CD4-positive, CD25-positive, alpha-beta regulatory T cell (primary cell): ENCODE measurements around the gene MYOCD. TPM values are rescaled to one million over a fixed set of nuclear protein-coding genes. Genes with fewer than 3 reads are reported as not detected.

ENCODE experiments used
- ATAC-seq, 2 donors: fragments of 150-1000 bp; cut with Tn5 transposase; one replicate each; pipeline ENCODE4 v1.10.0; 2021; ENCODE audit warnings: low read depth in 2 of 2, moderate number of reproducible peaks in 2 of 2, moderate library complexity in 1 of 2
- DNase-seq, 3 donors: peaks; one replicate each; pipeline versions ENCODE4 v3.0.0 to v3.0.0-alpha.2; 2012 to 2022; ENCODE audit warnings: mixed read lengths in 1 of 3
- H3K27ac ChIP-seq: one replicate; pipeline ENCODE4 v1.7.0; 2013; ENCODE audit warnings: mild to moderate bottlenecking, low read length; ENCODE audit not compliant: insufficient read depth, poor library complexity, severe bottlenecking
- H3K27me3 ChIP-seq: one replicate; pipeline ENCODE4 v1.7.0; 2013; ENCODE audit warnings: low read length; ENCODE audit not compliant: control insufficient read depth, insufficient read depth
- H3K36me3 ChIP-seq: one replicate; pipeline ENCODE4 v1.7.0; 2013; ENCODE audit warnings: mild to moderate bottlenecking, low read length, moderate library complexity; ENCODE audit not compliant: control insufficient read depth, insufficient read depth
- H3K4me1 ChIP-seq: 2 replicates; pipeline ENCODE4 v1.7.0; 2013; ENCODE audit warnings: mild to moderate bottlenecking, low read length; ENCODE audit not compliant: insufficient read depth, control insufficient read depth, poor library complexity, severe bottlenecking
- H3K4me3 ChIP-seq: one replicate; pipeline ENCODE4 v1.7.0; 2013; ENCODE audit warnings: low read depth, mild to moderate bottlenecking, low read length, moderate library complexity
- H3K9me3 ChIP-seq, 2 experiments: 1 replicate in 1 of 2; 2 replicates in 1 of 2; pipeline ENCODE4 v1.7.0; 2013; ENCODE audit warnings: low read length in 2 of 2, mild to moderate bottlenecking in 1 of 2, moderate library complexity in 1 of 2; ENCODE audit not compliant: control insufficient read depth in 2 of 2
- H3K27ac Mint-ChIP-seq, 3 donors: one replicate each; pipeline ENCODE4 v1.8.0; 2020 to 2022; ENCODE audit warnings: mild to moderate bottlenecking in 3 of 3, mixed read lengths in 3 of 3, moderate library complexity in 2 of 3
- H3K27me3 Mint-ChIP-seq: one replicate; pipeline ENCODE4 v1.8.0; 2022; ENCODE audit warnings: mild to moderate bottlenecking, mixed read lengths
- H3K36me3 Mint-ChIP-seq: one replicate; pipeline ENCODE4 v1.8.0; 2020; ENCODE audit warnings: mixed read lengths
- H3K4me1 Mint-ChIP-seq, 4 donors: one replicate each; pipeline ENCODE4 v1.8.0; 2020 to 2022; ENCODE audit warnings: mixed read lengths in 4 of 4, mild to moderate bottlenecking in 1 of 4
- H3K4me3 Mint-ChIP-seq, 4 donors: one replicate each; pipeline ENCODE4 v1.8.0; 2020 to 2022; ENCODE audit warnings: mild to moderate bottlenecking in 4 of 4, mixed read lengths in 4 of 4, moderate library complexity in 3 of 4
- H3K9me3 Mint-ChIP-seq, 7 donors: one replicate each; pipeline ENCODE4 v1.8.0; 2020 to 2022; ENCODE audit warnings: mixed read lengths in 7 of 7, mild to moderate bottlenecking in 3 of 7, moderate library complexity in 2 of 7
- polyA plus RNA-seq, 4 donors: library from polyadenylated mRNA; unstranded; fragments of 300-500 nt; fragmentation: Illumina TruSeq; gene quantifications; one replicate each; pipeline ENCODE4 v1.2.3, GENCODE V29; 2021
- total RNA-seq: library from RNA; stranded (reverse); gene quantifications from one replicate; pipeline ENCODE4 v1.2.3, GENCODE V29; 2022

The MYOCD gene
- total and polyA plus RNA-seq, 5 donors from 2014 or later = not detected

DNA sequence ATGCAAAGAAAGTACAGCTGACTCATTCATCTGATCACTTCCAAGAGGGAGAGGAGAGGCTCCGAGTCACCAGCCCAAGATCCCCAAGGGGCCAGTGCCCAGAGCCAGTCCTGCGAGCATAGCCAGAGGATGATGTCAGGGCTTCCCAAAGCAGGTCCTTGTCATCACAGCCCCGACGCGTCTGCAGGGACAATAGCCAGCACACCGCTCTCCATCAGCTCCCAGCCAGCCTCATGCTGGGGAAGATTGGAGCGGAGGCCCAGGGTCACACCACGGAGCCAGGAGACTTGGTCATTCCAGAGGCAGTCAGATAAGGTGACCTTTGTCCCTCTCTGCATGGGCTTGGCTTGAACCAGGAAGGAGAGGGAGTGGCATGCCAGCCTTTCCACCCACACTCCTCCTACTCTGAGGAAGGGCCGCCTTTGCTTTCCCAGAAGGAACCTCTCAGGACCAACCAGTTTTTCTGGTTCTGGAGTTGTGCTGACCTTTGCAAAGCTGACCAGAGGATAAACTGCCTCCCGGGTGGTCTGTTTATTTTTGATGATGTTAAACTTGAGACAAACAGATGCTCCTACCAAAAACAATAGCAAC lies 65.3 kb downstream of the MYOCD start:
- no peak for ATAC-seq
- no peaks in the 10 kb centered on the region for H3K9me3 ChIP-seq
- Mint-ChIP-seq H3K4me3 (no peak overlapping the region), H3K27me3 (no peaks in the 10 kb centered on the region), H3K9me3 (peaks cover 0 to 6% (median 0%) of the 10 kb centered on the region in 7 donors), H3K4me1 (no peaks in the 10 kb centered on the region), H3K27ac (no peak overlapping the region), H3K36me3 (no peaks in the 10 kb centered on the region)
- no peaks in the 10 kb centered on the region for H3K36me3 ChIP-seq
- H3K4me1 ChIP-seq = no peaks in the 10 kb centered on the region
- no peaks in the 10 kb centered on the region for H3K27me3 ChIP-seq
- no peak overlapping the region for H3K4me3 ChIP-seq
- DNase-seq = no peak
- no peak overlapping the region for H3K27ac ChIP-seq

DNA sequence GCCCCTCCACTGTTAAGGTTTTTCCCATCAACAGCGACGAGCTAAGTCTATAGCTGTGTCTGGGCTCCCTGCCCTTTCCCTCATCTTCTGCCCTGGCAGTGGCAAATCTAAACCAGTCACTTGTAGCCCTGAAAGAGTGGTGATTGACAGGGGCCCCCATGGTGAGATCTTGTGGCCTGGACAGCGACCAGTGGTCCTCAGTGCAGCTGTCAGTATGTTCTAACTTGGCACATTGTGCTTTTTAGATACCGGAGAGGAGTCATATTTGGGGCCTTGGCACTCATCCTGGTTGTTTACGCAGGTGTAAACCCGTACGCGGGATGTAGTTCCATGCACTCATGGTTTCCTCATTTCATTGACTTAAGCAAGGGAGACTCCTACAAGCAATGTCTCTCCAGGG lies 66.1 kb downstream of the MYOCD start:
- Mint-ChIP-seq H3K36me3 (no peaks in the 10 kb centered on the region), H3K4me3 (no peak overlapping the region), H3K27me3 (no peaks in the 10 kb centered on the region), H3K4me1 (no peaks in the 10 kb centered on the region), H3K27ac (no peak overlapping the region), H3K9me3 (peaks cover 0 to 6% (median 0%) of the 10 kb centered on the region in 7 donors)
- no peaks in the 10 kb centered on the region for H3K4me1 ChIP-seq
- H3K4me3 ChIP-seq = no peak overlapping the region
- no peaks in the 10 kb centered on the region for H3K36me3 ChIP-seq
- ATAC-seq (no peak), DNase-seq (no peak)
- no peaks in the 10 kb centered on the region for H3K27me3 ChIP-seq
- H3K9me3 ChIP-seq = no peaks in the 10 kb centered on the region
- no peak overlapping the region for H3K27ac ChIP-seq

DNA sequence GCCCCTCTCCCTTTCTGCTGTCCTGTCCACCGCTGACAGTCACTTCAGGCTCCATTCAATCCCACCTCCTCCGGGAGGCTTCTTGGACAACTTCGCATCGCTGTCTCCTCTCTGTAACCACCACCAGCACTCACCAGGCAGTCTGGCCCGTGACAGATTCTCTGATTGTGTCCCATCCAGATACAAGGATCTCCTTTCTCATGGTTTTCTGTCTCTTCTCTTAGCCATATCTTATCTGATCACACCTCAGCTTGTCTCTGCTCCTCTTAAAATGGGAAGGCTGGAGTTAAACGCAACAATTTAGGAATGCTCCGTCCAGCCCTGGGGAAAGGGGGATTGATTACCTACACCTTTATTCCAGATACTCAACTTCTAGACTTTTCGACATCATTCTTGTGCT lies 66.7 kb downstream of the MYOCD start:
- Histone ChIP-seq H3K9me3 (no peaks in the 10 kb centered on the region), H3K27me3 (no peaks in the 10 kb centered on the region), H3K4me3 (no peak overlapping the region), H3K4me1 (no peaks in the 10 kb centered on the region), H3K36me3 (no peaks in the 10 kb centered on the region), H3K27ac (no peak overlapping the region)
- H3K36me3 Mint-ChIP-seq = no peaks in the 10 kb centered on the region
- DNase-seq (no peak), ATAC-seq (no peak)
- H3K4me3 Mint-ChIP-seq = no peak overlapping the region
- peaks cover 0 to 6% (median 0%) of the 10 kb centered on the region in 7 donors for H3K9me3 Mint-ChIP-seq
- H3K27ac Mint-ChIP-seq = no peak overlapping the region
- no peaks in the 10 kb centered on the region for H3K27me3 Mint-ChIP-seq
- no peaks in the 10 kb centered on the region for H3K4me1 Mint-ChIP-seq

DNA sequence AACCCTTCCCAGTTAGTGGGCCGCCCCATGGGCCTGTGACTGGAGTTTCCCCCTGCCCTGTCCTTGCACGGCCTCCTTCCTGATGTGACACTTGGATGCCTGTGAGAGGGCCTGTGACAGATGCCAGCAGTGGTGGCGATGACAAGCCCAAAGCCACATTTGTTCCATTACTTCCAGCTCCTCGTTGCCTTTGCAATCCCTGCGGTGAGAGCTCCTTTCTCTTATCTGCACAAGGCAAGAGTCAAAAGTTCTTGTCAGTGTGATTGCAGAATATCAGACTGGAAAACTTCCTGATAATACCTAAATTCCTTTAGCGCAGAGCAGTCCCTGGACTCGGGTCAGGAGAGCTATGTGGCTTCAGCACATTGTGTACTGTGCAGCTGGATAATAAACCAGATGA lies 69.2 kb downstream of the MYOCD start:
- H3K4me1 Mint-ChIP-seq = no peaks in the 10 kb centered on the region
- H3K36me3 Mint-ChIP-seq = no peaks in the 10 kb centered on the region
- ATAC-seq (no peak), DNase-seq (no peak)
- Histone ChIP-seq H3K9me3 (no peaks in the 10 kb centered on the region), H3K4me3 (no peak overlapping the region), H3K27ac (no peak overlapping the region), H3K27me3 (no peaks in the 10 kb centered on the region), H3K4me1 (no peaks in the 10 kb centered on the region), H3K36me3 (no peaks in the 10 kb centered on the region)
- H3K27me3 Mint-ChIP-seq = no peaks in the 10 kb centered on the region
- H3K27ac Mint-ChIP-seq = no peak overlapping the region
- no peak overlapping the region for H3K4me3 Mint-ChIP-seq
- H3K9me3 Mint-ChIP-seq = peaks cover 0 to 3% (median 0%) of the 10 kb centered on the region in 7 donors

DNA sequence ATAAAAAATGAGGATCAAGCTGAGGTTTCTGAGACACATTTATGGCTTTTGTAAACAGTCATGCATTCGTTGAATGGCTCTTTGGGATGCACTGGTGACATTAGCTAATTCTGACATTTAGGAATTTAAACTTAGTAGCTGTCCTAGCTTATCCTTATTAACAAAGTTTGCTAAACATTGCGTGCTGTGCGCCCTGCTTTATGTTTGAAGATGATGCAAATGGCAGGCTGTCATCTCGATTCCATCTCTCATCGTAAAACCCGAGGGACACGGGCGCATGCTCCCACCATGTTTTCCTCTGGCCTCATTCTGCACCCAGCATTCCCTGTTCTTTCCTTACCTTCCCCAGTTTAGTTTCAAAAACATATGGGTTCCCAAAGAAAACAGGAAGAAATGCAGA lies 69.8 kb downstream of the MYOCD start:
- no peaks in the 10 kb centered on the region for H3K9me3 ChIP-seq
- no peak overlapping the region for H3K27ac ChIP-seq
- no peak overlapping the region for H3K27ac Mint-ChIP-seq
- no peaks in the 10 kb centered on the region for H3K27me3 Mint-ChIP-seq
- peaks cover 0 to 3% (median 0%) of the 10 kb centered on the region in 7 donors for H3K9me3 Mint-ChIP-seq
- no peaks in the 10 kb centered on the region for H3K4me1 Mint-ChIP-seq
- no peaks in the 10 kb centered on the region for H3K27me3 ChIP-seq
- H3K36me3 Mint-ChIP-seq = no peaks in the 10 kb centered on the region
- ATAC-seq (no peak), DNase-seq (no peak)
- H3K4me3 ChIP-seq = no peak overlapping the region
- no peaks in the 10 kb centered on the region for H3K4me1 ChIP-seq
- no peak overlapping the region for H3K4me3 Mint-ChIP-seq
- H3K36me3 ChIP-seq = no peaks in the 10 kb centered on the region

DNA sequence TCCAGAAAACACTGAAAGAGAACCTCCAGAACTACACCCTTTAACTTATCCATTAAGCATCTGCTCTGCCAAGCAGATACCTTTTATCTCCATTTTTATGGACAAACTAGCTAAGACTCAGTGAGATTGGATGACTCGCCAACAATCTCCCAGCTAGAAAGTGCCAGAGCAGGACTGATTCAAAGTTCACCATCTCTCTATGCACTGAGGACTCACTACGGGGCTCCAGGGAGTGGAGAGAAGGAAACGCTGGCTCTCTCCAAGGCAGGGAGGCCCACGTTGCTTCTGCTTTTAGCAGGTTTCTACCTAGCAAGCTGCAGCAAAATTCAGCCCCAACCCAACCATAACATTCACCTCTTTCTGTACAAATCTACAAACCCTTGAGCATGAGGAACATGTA lies 70.8 kb downstream of the MYOCD start:
- Histone ChIP-seq H3K27ac (no peak overlapping the region), H3K4me1 (no peaks in the 10 kb centered on the region), H3K36me3 (no peaks in the 10 kb centered on the region), H3K9me3 (no peaks in the 10 kb centered on the region), H3K4me3 (no peak overlapping the region), H3K27me3 (no peaks in the 10 kb centered on the region)
- H3K4me3 Mint-ChIP-seq = no peak overlapping the region
- ATAC-seq = no peak
- H3K27me3 Mint-ChIP-seq = no peaks in the 10 kb centered on the region
- peaks cover 0 to 3% (median 0%) of the 10 kb centered on the region in 7 donors for H3K9me3 Mint-ChIP-seq
- H3K36me3 Mint-ChIP-seq = no peaks in the 10 kb centered on the region
- no peak for DNase-seq
- H3K27ac Mint-ChIP-seq = no peak overlapping the region
- H3K4me1 Mint-ChIP-seq = no peaks in the 10 kb centered on the region

DNA sequence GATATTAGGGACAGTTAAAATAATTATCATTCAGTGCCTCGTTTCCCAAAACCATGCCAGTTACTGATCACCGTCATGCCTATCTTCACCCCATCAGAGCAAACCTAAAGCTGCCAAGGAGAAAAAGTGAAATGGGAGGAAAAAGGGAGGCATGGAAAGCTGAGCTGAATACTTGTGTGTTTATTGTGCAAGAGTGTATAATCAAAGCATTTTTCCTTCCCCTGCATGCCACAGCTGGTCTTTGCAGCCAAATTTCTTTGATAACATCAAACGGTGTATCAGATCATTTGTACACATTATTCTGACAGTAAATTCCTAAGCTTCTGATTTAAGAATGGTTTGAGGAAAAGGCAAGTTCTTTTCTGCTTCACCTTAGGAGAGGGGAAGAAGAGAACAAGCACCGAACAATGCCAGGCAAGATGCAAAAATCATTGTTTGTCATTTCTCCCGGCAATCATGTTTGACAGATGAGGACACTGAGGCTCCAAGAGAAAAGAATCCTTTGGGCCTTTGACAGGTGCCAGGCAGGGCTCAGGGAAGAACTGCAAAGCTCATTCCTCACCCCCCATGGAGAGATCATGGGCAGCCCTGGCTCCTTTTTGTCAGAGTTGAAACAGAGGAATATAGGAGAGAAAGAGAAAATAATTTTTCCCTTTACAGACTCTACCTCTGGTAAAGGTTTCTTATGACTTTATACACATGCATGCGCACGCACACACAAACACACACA lies 72.2 kb downstream of the MYOCD start:
- Histone ChIP-seq H3K27me3 (no peaks in the 10 kb centered on the region), H3K36me3 (no peaks in the 10 kb centered on the region), H3K4me3 (no peak overlapping the region), H3K27ac (no peak overlapping the region), H3K9me3 (no peaks in the 10 kb centered on the region), H3K4me1 (no peaks in the 10 kb centered on the region)
- no peaks in the 10 kb centered on the region for H3K4me1 Mint-ChIP-seq
- no peak for ATAC-seq
- no peaks in the 10 kb centered on the region for H3K27me3 Mint-ChIP-seq
- H3K27ac Mint-ChIP-seq = no peak overlapping the region
- H3K36me3 Mint-ChIP-seq = no peaks in the 10 kb centered on the region
- no peak for DNase-seq
- H3K4me3 Mint-ChIP-seq = no peak overlapping the region
- H3K9me3 Mint-ChIP-seq = peaks cover 0 to 3% (median 0%) of the 10 kb centered on the region in 7 donors

DNA sequence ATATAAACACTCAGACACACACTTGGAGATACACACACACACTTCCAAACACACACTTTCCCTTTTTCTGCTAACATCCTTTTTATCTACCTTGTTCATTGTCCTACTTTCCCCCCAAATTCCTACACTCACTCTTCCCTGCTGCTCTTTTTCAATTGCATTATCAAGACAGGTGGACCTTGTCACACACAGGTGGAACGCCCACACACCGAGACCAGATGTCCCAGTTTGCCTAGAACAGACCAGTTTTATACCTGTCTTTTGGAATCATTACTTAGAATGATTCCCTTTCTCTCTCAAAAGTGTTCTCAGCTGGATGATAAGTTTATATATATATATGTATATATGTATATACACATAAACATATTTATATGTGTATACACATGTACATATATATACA lies 72.9 kb downstream of the MYOCD start:
- DNase-seq (no peak), ATAC-seq (no peak)
- no peak overlapping the region for H3K27ac Mint-ChIP-seq
- Histone ChIP-seq H3K27ac (no peak overlapping the region), H3K4me1 (no peaks in the 10 kb centered on the region), H3K27me3 (no peaks in the 10 kb centered on the region), H3K4me3 (no peak overlapping the region), H3K36me3 (no peaks in the 10 kb centered on the region), H3K9me3 (no peaks in the 10 kb centered on the region)
- H3K4me3 Mint-ChIP-seq = peak overlapping the region in 1 of 4 donors; percentile 68
- H3K4me1 Mint-ChIP-seq = no peaks in the 10 kb centered on the region
- H3K36me3 Mint-ChIP-seq = no peaks in the 10 kb centered on the region
- H3K27me3 Mint-ChIP-seq = no peaks in the 10 kb centered on the region
- peaks cover 0 to 3% (median 0%) of the 10 kb centered on the region in 7 donors for H3K9me3 Mint-ChIP-seq
